Transverse colon (tissue), 4 donors: Measurements from ENCODE around the gene TMEM95.

Experiments
- CTCF ChIP-seq, 5 experiments: fragments of 200-600 bp in 3 of 5; fragments of 450-650 bp in 2 of 5; sonication (generic) in 3 of 5; IDR thresholded peaks; 1 replicate in 2 of 5; 2 replicates in 3 of 5; pipeline ENCODE4 v1.5.1; 2016 to 2017; ENCODE audit warnings: antibody characterized with exemption in 5 of 5, inconsistent platforms in 3 of 5, mild to moderate bottlenecking in 2 of 5, moderate library complexity in 1 of 5
- EP300 ChIP-seq: sonication (generic); formaldehyde crosslinking; IDR thresholded peaks from one replicate; pipeline ENCODE4 v1.6.1; 2017; ENCODE audit warnings: antibody characterized with exemption, low read depth
- POLR2A ChIP-seq: fragments of 450-650 bp; IDR thresholded peaks from one replicate; pipeline ENCODE4 v1.6.1; 2016; ENCODE audit warnings: antibody characterized with exemption, mild to moderate bottlenecking, moderate library complexity
- POLR2AphosphoS5 ChIP-seq, 3 donors: sonication (generic); formaldehyde crosslinking; IDR thresholded peaks; one replicate each; pipeline ENCODE4 v1.6.1; 2016; ENCODE audit warnings: antibody characterized with exemption in 3 of 3

- TF ChIP-seq CTCF (IDR thresholded peaks at IDR 0.05), result no peak
- no peak for TF ChIP-seq POLR2A
- no peak for TF ChIP-seq EP300
- no peak for TF ChIP-seq POLR2AphosphoS5 (IDR thresholded peaks at IDR 0.05)
These were observed 14.8 kb upstream of the TMEM95 start for GRCh38 chr17:7340179-7340578.
